HepG2 (cell line): ENCODE measurements around the gene FECH. TPM values are rescaled to one million over a fixed set of nuclear protein-coding genes. Genes with fewer than 3 reads are reported as not detected.

Experiments
- ARNT ChIP-seq: fragments of 450-650 bp; IDR thresholded peaks from 2 replicates; pipeline ENCODE4 v1.6.1; 2017
- BCL6 ChIP-seq: IDR thresholded peaks from 2 replicates; pipeline ENCODE4 v1.6.1; 2016; ENCODE audit warnings: missing genetic modification reagents, missing compliant biosample characterization
- DZIP1 ChIP-seq: sonication (generic); formaldehyde crosslinking; IDR thresholded peaks from 2 replicates; pipeline ENCODE4 v1.5.0; 2020; ENCODE audit warnings: mild to moderate bottlenecking, missing genetic modification reagents
- NR2F1 ChIP-seq, 2 experiments: fragments of 450-650 bp in 1 of 2; formaldehyde crosslinking in 1 of 2; IDR thresholded peaks; 2 replicates each; pipeline versions ENCODE4 v1.5.0 to v1.6.1; 2016 to 2020; ENCODE audit warnings: mild to moderate bottlenecking in 1 of 2, missing compliant biosample characterization in 1 of 2, missing genetic modification reagents in 1 of 2, moderate library complexity in 1 of 2
- NR2F2 ChIP-seq: IDR thresholded peaks from 2 replicates; pipeline ENCODE4 v1.6.1; 2012; ENCODE audit warnings: low read depth, inconsistent platforms, borderline replicate concordance
- PAX8 ChIP-seq: sonication (generic); formaldehyde crosslinking; IDR thresholded peaks from 2 replicates; pipeline ENCODE4 v1.8.0; 2022; ENCODE audit warnings: mild to moderate bottlenecking, missing genetic modification reagents, borderline replicate concordance
- TEF ChIP-seq: sonication (generic); formaldehyde crosslinking; IDR thresholded peaks from 2 replicates; pipeline ENCODE4 v1.5.0; 2020; ENCODE audit warnings: missing genetic modification reagents
- ZNF232 ChIP-seq: sonication (generic); formaldehyde crosslinking; IDR thresholded peaks from 2 replicates; pipeline ENCODE4 v1.4.0; 2020; ENCODE audit warnings: missing genetic modification reagents, borderline replicate concordance
- ZNF318 ChIP-seq: sonication (generic); formaldehyde crosslinking; IDR thresholded peaks from 2 replicates; pipeline ENCODE4 v1.4.0; 2020; ENCODE audit warnings: mild to moderate bottlenecking, missing genetic modification reagents
- ZNF543 ChIP-seq: sonication (generic); formaldehyde crosslinking; IDR thresholded peaks from 2 replicates; pipeline ENCODE4 v1.4.0; 2020; ENCODE audit warnings: mild to moderate bottlenecking, missing genetic modification reagents
- polyA plus RNA-seq, 8 experiments: library from polyadenylated mRNA; depleted of rRNA in 3 of 8; stranded (reverse) in 7 of 8; unstranded in 1 of 8; fragments of >200 nt; fragmentation: Illumina TruSeq in 4 of 8; extraction: Trizol in 4 of 8; gene quantifications; 2 replicates each; pipeline versions ENCODE4 v1.2.1 to v1.2.3, GENCODE V29; 2011 to 2016; ENCODE audit warnings: low read depth in 4 of 8, missing spikeins in 1 of 8, mixed read lengths in 1 of 8; ENCODE audit not compliant: insufficient read depth in 1 of 8
- total RNA-seq, 5 experiments: library from RNA; depleted of rRNA; stranded (reverse); fragments of >200 nt; fragmentation: Illumina TruSeq; extraction: Trizol; gene quantifications; 2 replicates each; pipeline ENCODE4 v1.2.3, GENCODE V29; 2016; ENCODE audit warnings: low read depth in 1 of 5

FECH gene
- total and polyA plus RNA-seq, 2 of the 13 experiments (the other 11 are each of a cell fraction or from before 2014, with no cell fraction given) = 14.7 to 21.9 TPM

- TF ChIP-seq DZIP1 (CRISPR knock-in tag) (no peak), TEF (no peak), NR2F2 (peak; percentile 59; the same call in 1 of the 2 replicates), ARNT (no peak), BCL6 (CRISPR knock-in tag) (no peak), PAX8 (CRISPR knock-in tag) (no peak), NR2F1 (CRISPR knock-in tag; IDR thresholded peaks at IDR 0.05) (0 out of 4 replicates have a peak, but pooled peaks of 1 of the 2 experiments have one; percentile 42), ZNF543 (CRISPR knock-in tag) (no peak), ZNF232 (CRISPR knock-in tag) (no peak), ZNF318 (CRISPR knock-in tag) (no peak)
These were observed 52.5 kb downstream of the FECH start (continued) for GRCh38 chr18:57533868-57534510.
